ENCODE measurements around the gene CCND3.

Gene CCND3

DNA sequence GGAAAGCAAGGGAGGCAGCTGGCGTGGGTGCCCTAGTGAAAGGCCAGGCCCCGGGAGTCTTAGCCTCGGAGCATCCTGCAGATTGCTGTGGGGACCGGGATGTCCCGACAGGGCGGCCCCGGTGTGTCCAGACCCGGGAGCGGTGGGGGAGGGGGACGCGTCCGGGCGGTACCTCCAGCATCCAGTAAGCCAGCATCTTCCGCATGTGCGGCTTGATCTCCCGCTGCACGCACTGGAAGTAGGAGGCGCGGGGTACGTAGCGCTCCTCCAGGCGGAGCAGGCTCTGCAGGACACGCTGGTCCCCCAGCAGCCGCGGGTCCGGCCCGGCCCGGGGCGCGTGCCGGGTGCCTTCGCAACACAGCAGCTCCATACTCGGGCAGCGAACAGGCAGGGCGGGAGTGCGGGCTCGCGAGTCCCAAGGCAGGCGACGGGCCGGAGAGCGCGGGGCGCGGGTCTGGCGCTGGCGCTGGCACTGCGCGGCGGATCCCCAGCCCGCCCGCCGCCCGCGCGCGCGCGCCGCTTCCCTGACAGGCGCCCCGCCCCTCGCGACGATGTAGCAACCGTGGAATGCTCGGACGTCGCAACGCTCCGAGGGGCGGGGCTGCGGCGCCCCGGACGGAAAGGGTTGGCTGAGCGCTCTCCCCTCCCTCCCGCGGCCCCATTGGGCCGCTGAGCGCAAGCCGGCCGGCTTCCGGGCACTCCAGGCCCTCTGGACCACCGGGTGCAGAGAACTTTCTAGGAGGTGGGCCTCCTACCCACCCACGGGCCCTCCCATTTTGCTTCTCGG is at the start of gene CCND3:
CCND3 (minus strand) TSS at position 529 of the 787 bp plus-strand sequence; CDS start at position 370, 159 bp downstream.
- peak; percentile 63 to 64 for DNase-seq (ENCODE audit: low read depth in 2 of 2)

DNA sequence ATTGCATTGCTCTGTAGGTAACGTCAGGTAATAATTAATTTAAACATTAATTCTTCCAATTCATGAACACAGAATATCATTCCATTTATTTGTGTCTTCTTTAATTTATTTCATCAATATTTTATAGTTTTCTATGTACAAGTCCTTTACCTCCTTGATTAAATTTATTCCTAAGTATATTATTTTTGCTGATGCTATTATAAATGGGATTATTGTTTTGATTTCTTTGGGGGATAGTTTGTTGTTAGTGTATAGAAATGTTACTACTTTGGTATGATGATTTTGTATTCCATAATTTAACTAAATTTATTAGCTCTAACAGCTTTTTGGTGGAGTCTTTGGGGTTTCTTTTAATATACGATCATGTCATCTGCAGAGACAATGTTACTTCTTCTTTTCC is 44.7 kb upstream of the CCND3 start:
- no peak for DNase-seq (ENCODE audit: low read depth in 2 of 2)

DNA sequence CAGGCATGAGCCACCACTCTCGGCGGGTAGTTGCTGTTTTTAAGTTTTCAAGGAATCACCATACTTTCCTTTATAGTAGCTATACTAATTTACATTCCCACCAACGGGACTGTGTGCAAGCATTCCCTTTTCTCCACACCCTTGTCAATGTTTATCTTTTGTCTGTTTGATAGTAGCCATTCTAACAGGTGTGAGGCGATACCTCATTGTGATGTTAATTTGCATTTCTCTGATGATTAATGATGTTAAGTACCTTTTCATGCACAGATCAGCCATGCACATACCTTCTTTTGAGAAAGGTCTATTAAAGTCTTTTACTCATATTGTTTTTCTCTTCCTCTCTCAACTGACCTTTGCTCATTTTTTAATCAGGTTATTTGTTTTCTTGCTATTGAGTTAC is 43.0 kb upstream of the CCND3 start:
- DNase-seq (ENCODE audit: low read depth in 2 of 2) = no peak

DNA sequence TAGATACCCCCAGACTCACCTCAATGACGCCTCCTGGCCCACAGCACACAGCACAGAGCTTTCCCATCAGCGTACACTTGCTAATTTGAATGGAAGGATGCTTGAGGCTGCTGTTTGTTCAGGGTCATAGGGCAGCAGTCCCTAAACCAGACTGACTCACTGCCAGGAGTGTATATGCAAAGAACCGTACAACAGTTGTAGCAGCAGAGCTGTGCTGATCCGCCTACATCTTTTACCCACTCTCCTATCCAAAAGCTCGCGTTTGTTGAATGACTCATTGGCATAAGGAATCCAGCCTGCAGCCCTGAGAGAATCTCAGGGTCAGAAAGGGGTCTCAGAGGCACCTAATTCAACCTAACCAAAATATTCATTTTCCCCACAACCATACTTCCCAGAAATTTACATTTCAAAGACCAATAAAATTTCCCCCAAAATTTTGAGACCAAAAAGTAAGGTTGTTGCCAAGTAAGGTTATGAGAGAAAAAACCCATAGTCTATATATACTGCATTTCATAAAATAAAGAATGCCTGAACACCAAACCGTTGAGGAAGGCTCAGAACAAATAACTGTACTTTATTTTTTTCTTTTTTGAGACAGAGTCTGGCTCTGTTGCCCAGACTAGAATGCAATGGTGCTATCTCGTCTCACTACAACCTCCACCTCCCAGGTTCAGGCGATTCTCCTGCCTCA is 35.3 kb upstream of the CCND3 start:
- DNase-seq (ENCODE audit: low read depth in 2 of 2) = no peak

DNA sequence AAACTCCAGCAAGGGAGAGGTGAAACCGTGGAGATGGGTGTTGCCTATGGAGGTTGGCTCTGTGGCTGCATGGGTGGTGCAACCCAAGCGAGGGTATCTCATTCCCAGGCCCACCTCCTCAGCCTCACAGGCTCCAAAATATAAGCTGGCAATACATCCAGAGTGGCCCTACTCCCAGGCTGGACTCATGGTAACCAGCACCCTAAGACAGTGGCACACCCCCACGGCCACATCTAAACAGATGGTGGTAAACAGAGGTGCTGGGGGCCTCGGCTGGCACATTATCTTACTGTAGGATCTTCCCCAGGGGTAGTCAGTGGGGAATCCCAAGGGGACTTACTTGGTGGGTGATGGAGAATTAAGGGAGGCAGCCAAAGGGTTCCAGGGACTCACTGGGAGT is 33.7 kb upstream of the CCND3 start:
- DNase-seq (ENCODE audit: low read depth in 2 of 2) = no peak

DNA sequence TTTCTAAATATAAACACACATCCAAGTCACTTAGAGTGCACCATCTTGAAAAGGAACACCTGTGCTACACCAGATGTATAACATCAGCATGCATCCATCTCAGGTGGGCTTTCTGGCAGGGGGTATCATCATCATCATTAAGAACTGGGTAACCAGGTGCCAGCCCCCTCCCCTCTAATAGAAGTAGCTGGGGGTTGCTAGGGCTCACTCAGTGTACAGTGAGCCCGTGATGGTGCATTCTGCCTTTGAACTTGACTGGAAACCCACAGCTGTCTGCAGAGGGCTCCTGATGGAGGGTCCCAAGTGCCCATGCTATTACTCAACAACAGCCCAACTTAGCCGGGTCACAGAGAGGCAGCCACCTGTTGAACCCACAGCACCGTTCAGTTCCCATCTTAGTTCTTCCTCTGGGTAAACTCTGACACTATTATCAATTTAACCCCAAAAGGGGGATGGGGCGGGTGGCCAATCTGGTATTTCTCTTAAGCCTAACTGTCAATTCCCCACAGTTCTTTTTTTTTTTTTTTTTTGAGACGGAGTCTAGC is 32.7 kb upstream of the CCND3 start:
- DNase-seq (ENCODE audit: low read depth in 2 of 2) = no peak

DNA sequence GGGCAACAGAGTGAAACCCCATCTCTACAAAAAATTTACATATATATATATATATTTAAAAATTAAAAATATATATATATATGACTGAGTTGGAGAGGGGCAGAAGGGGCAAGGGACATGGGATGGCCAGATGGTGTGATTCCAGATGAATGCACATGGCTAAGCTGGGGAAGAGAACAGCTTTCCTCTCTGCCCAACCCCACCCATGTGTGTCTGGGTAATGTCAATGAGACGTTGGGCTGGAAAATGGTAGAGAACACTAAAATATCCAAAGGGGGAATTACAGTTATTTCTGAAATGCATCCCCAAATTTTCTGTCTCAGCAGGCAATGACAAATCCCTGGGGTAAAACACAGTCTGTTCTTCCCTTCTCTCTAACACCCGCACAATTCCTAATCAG is 31.2 kb upstream of the CCND3 start:
- no peak for DNase-seq (ENCODE audit: low read depth in 2 of 2)

DNA sequence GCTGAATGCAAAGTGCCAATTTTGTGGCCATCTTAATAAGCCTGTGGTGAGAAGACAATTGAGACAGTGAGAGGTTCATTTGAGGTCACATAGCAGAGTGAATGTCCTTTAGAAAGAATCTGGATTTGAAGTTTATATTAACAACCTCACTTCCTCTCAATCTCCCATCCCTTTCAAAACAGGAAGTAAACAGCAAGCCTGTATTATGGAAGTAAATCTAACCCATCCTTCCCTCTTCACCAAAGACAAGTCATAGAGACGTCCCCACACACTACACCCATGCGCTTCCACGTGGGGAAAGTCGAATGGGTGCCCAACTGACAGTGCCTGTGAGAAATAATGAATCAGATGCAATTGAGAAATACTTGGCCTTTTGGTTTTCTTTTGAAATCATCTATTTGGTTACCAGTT is 28.8 kb upstream of the CCND3 start:
- DNase-seq (ENCODE audit: low read depth in 2 of 2) = no peak

DNA sequence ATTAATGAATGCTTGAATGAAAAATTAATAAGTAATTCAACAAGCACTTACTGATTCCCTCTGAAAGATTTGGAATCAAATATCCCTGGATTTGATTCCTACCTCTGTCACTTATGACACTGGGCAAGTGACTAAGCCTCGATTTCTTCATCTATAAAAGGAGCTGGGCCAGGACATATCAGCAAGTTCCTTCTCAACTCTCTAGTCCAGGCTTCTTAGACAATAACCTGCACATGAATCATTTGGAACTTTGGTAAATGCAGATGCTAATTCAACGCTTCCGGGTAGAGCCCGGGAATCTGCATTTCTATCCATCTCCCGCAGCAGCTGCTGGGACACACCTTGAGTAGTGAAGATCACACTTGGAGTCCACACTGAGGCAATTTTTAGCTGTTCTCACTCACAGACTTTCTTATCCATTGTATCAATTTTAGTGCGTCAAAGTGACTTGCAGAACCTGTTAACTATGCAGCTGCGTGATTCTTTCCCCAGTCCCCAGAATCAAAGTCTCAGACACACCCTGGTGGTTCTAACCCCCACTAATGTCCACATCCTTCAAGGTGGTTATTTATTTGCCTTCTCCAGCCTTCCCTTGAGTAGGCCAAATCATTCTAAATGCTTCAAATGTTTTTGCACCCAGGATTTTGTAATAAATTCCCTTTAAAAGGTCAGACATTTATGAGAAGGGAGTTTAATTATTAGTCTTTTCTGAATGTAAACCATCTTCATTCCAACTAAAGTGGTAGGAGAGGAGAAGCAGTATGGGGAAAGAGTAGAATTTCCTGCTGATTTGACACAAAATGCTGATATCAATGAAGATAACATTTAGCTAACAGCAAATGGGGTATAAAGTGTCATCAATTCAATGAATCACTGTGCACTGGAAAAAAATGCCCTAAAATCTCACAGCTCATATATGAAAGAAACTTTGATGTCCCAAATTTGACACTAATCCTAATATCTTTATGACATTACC is 26.0 kb upstream of the CCND3 start:
- DNase-seq (ENCODE audit: low read depth in 2 of 2) = no peak

DNA sequence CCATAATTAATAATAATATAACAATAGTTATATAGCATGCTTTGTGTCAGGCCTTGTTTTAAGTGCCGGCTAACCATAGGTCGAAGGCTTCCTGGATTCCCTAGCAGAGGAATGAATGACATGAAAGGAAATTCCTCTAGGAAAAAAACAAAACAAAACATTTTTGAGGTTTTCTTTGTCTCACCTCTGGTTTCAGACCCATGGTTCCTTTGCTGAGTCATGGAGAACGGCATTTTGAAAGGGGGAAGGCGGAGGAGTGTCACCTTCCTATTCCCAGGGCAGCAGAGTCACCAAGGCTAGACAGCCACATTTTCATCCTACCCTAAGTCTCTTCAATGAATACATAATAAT is 25.3 kb upstream of the CCND3 start:
- DNase-seq (ENCODE audit: low read depth in 2 of 2) = no peak

DNA sequence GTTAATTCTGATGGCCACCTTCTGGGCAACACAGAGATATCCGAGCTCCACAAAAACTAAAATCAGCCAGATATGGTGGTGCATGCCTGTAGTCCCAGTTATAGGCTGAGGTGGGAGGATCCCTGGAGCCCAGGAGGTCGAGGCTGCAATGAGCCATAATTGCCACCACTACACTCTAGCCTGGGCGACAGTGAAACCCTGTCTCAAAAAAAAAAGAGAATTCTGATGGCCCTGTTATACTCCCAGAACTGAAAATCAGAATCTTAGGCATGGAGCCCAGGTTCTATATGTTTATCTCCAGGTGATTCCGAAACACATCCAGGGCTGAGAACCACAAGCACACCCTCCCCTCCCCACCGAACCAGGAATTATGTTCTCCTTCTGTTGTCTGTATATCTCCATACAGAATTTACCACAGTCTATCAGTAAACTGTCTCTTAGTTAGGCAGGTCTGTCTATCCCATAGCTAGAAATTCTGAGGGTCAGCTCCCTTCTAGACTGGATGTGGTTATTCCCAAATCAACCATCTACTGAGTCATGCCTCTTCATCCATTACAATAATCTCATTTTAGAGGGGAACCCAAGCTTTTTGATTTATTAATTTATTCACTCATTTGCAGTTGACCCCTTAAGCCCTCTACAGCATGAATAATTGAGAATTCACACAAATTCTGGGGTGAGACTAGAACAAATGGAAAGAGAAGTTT is 24.8 kb upstream of the CCND3 start:
- DNase-seq (ENCODE audit: low read depth in 2 of 2) = no peak

DNA sequence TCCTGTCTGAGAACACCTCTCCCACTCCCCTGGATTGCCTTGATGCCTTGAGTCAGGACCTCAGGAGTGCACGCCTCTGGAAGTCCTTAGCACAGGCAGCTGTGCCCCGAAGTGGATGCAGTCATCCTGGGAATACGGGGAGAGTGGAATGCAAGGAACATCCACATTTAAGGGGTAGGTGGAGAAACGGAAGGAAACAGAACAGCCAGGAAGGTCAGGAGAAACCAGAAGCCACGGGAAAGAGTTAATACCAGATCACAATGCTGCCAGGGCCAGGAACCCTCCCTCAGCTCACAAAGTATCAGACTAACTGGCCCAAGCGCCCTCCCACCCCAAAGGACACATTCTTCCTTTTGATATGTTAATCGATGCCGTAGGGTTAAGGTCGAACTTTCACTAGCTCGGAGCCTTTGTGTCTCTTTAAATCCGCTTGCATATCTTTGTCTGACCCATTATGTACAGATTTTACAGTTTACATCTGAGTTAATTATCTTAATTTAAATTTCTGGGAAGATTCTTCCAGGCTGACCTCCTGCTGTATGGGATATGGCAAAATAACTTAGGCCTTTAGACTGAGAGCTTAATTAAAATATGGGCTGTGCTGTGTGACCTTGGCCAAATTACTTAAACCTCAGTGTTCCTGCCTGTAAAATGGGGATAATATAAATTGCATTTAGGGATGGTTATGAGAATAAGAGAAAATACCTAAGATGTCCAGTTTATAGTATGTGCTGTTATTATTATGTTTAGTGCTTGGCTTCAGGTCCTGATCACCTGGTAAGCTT is 24.0 kb upstream of the CCND3 start:
- DNase-seq (ENCODE audit: low read depth in 2 of 2) = no peak

DNA sequence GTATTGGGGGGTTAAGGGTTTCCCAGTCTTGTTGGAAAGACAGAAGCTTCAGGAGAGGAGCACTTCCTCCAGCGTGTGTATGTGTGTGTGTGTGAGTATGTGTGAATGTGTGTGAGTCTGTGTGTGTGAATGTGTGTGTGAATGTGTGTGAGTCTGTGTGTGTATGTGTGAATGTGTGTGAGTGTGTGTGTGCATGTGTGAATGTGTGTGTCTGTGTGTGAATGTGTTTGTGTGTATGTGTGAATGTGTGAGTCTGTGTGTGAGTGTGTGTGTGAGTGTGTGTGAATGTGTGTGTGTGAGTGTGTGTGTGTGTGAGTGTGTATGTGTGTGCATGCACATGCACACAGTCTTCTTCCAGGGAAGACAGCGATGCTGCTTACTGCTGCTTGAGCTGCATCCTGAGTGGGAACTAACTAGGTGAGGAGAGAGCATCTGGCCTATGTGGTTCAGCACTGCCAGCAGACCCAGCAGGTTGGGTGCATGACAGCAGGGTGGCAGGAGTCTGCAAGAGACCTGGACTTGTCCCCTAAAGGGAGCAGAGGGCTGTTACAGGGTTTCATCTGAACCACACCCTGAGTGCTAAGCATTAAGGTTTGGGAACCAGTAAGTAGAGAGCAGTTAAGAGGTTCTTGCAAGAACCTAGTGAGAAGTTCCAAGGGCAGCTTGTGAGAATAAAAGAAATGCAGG is 22.7 kb upstream of the CCND3 start:
- DNase-seq (ENCODE audit: low read depth in 2 of 2) = no peak

DNA sequence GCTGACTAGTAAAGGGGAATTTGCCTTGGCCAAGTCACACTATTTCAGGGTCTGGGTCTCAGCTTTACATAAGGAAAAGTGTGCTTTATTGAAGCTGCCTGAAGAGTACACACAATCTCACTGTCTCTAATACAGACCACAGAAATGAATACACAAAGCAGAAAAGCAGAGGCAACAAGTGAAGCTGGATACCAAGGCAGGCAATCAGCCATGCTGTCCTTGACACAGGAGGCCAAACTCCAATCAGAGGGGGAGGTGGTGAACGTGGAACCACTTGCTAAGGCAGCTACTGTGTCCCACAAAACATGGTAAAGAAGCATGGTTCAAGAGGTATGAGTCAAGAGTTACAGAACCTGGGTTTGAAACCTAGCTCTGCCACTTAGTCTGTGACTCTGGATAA is 21.8 kb upstream of the CCND3 start:
- no peak for DNase-seq (ENCODE audit: low read depth in 2 of 2)

DNA sequence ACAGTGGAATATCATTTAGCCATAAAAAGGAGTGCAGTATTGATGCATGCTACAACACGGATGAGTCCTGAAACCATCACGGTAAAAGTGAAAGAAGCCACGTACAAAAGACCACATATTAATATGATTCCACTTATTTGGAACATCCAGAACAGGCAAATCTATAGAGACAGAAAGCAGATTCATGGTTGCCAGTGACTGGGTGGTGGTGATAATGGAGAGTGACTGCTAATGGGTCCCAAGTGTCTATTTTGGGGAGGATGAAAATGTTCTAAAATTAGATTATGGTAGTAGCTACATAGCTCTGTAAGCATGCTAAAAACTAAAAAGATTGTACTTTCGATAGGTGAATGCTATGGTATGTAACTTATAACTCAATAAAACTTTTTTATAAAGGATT is 18.4 kb upstream of the CCND3 start:
- DNase-seq (ENCODE audit: low read depth in 2 of 2) = no peak

DNA sequence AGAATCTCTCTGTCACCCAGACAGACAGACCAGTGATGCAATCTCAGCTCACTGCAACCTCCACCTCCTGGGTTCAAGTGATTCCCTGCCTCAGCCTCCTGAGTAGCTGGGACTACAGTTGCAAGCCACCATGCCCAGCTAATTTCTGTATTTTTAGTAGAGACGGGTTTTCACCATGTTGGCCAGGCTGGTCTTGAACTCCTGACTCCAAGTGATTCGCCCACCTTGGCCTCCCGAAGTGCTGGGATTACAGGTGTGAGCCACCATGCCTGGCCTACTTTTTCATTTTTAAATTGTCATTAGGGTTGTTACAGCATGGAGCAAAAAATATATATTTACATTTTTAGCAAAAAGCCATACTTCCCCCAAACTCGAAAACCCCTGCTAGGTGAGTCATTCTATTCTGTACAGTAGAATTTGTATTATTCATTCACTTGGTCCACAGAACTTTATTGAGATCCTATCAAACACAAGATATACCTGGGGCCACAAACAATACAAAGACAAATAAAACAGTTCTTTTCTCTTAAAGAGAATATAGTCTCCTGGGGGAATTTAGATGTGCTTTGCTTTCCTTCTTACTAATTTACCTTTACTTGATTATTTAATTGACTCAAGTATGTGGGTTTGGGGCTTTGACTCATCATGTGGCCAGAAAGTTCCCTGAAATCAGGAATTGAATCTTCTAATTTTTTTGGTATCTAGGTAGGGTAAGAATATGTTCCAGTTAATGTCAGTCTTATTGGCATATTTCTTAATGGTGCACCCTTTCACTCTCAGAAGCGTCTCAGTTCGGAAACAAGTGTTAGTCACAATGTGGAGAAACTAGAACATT is 16.6 kb upstream of the CCND3 start:
- no peak for DNase-seq (ENCODE audit: low read depth in 2 of 2)

DNA sequence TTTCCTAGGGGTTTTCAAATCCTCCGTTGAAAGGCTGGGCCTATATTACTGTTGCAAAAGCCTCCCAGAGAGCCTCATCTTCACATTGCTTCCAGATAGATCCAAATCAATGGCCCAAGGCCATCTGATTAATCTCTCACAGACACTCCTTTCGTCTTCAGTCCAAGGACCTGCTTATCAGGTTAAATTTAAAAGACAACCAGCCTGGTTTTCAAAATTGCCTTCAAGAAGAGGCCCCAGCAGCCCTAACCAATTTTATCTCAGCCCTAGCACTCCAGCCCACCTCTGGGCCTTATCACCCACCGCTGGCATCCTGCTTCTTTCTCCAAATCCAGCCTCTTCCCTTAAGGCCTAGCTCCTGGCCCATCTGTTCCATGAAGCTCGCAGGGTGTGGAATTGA is 15.5 kb upstream of the CCND3 start:
- DNase-seq (ENCODE audit: low read depth in 2 of 2) = no peak

DNA sequence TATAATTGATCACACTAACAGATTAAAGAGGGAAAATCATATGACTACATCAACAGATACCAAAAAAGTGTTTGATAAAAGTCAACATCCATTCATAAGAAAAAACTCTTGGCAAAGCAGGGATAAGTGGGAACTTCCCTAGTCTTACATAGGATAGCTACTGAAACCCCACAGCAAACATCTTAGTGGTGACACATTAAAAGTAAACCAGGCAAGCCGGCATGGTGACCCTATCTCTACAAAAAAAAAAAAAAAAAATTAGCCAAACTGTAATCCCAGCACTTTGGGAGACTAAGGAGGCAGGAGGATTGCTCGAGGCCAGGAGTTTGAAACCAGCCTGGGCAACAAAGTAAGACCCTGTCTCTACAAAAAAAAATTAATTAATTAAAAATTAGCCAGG is 13.8 kb upstream of the CCND3 start:
- DNase-seq (ENCODE audit: low read depth in 2 of 2) = no peak

DNA sequence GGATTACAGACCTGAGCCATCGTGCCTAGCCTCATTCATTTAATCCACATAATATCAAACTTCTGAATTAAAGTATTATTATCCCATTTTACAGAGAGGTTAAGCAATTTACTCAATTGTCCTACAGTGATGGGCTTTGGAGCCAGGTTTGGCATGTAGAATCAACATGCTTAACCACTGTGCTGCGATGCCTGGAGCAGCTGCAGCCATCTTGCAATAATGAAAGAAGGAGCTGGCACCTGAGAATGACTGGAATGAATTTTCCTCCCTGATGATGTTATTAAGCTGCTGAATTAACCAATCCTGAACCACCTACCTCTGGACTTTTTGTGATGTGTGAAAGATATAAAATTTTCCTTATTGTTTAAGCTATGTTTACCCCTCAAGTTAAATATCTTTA is 13.1 kb upstream of the CCND3 start:
- no peak for DNase-seq (ENCODE audit: low read depth in 2 of 2)

All from stimulated activated CD8-positive, alpha-beta memory T cell treated with anti-CD3 and anti-CD28 coated beads, Interleukin-7, amount 100 ng/mL, for 1 hour (primary cell).